ENCODE measurements around the gene RFNG.

The RFNG gene

GRCh38 chr17:82088838-82089722, 37.5 kb upstream of the RFNG start:
- no peak for FAIRE-seq

- FAIRE-seq = no peak
These were observed 36.6 kb upstream of the RFNG start for GRCh38 chr17:82087961-82088837.

GRCh38 chr17:82086941-82087906, 35.6 kb upstream of the RFNG start:
- FAIRE-seq = no peak

GRCh38 chr17:82085931-82086764, 34.5 kb upstream of the RFNG start:
- no peak for FAIRE-seq

- FAIRE-seq = no peak
These were observed 33.6 kb upstream of the RFNG start for GRCh38 chr17:82085031-82085861.

- no peak for FAIRE-seq
These were observed 32.9 kb upstream of the RFNG start for GRCh38 chr17:82084373-82085030.

GRCh38 chr17:82083533-82084359, 32.1 kb upstream of the RFNG start:
- FAIRE-seq = no peak

- no peak for FAIRE-seq
These were observed 31.4 kb upstream of the RFNG start for GRCh38 chr17:82083009-82083408.

- FAIRE-seq = no peak
These were observed 30.8 kb upstream of the RFNG start for GRCh38 chr17:82082456-82082855.

- no peak for FAIRE-seq
These were observed 30.4 kb upstream of the RFNG start for GRCh38 chr17:82081966-82082365.

- FAIRE-seq = no peak
These were observed 29.9 kb upstream of the RFNG start for GRCh38 chr17:82081546-82081945.

- no peak for FAIRE-seq
These were observed 29.3 kb upstream of the RFNG start for GRCh38 chr17:82080789-82081464.

- FAIRE-seq = no peak
These were observed 28.6 kb upstream of the RFNG start for GRCh38 chr17:82080048-82080788.

- no peak for FAIRE-seq
These were observed 27.5 kb upstream of the RFNG start for GRCh38 chr17:82079001-82079677.

GRCh38 chr17:82078433-82078832, 26.8 kb upstream of the RFNG start:
- FAIRE-seq = no peak

- FAIRE-seq = no peak
These were observed 26.2 kb upstream of the RFNG start for GRCh38 chr17:82077617-82078358.

Measured in endometrium (tissue), 2 donors.